GM12878 (cell line): ENCODE results near the gene HTR1D. TPM values are rescaled to one million over a fixed set of nuclear protein-coding genes. Genes with fewer than 3 reads are reported as not detected.

Source experiments
- ATAC-seq: fragments of 200-7000 bp; cut with Tn5 transposase; 3 replicates; pipeline ENCODE4 v1.9.1; 2020; ENCODE audit warnings: mild to moderate bottlenecking, moderate library complexity
- BruUV-seq: library from RNA; stranded (reverse); fragments of 400-500 nt; replicated peaks from 2 replicates; lab custom pipeline; 2021; lab: Mats Ljungman, UMichigan
- CTCF ChIA-PET: fragments of 300-600 bp; sonication (Branson Sonifier 250); formaldehyde crosslinking; extraction: SDS; loops from one replicate; lab custom pipeline; 2021; ENCODE audit warnings: inconsistent platforms; lab: Yijun Ruan, JAX
- POLR2A ChIA-PET: fragments of 350-600 bp; formaldehyde crosslinking; extraction: SDS; loops from one replicate; lab custom pipeline; 2021; ENCODE audit warnings: inconsistent platforms; lab: Charles Lee
- RAD21 ChIA-PET: fragments of 300-600 bp; sonication (Branson Sonifier 250); formaldehyde crosslinking; loops from one replicate; lab custom pipeline; 2023; ENCODE audit warnings: antibody characterized with exemption; ENCODE audit not compliant: unreplicated experiment; lab: Charles Lee
- SMC1A ChIA-PET: fragments of 300-600 bp; sonication (Branson Sonifier 250); formaldehyde crosslinking; loops from one replicate; lab custom pipeline; 2023; ENCODE audit not compliant: unreplicated experiment, uncharacterized antibody; lab: Charles Lee
- DNase-seq: peaks from one replicate; pipeline ENCODE4 v3.0.0-alpha.2; 2011; ENCODE audit warnings: low read depth, low spot score
- FAIRE-seq: peaks from 3 replicates; lab custom pipeline; 2011; peaks lifted over from hg19 to GRCh38; lab: Jason Lieb, UNC
- H2AFZ ChIP-seq: 2 replicates; pipeline ENCODE4 v1.6.0; 2011; ENCODE audit warnings: low read depth, low read length, control low read depth; ENCODE audit not compliant: control insufficient read depth
- H3K27ac ChIP-seq: 2 replicates; pipeline ENCODE4 v1.5.1; 2011; ENCODE audit warnings: control low read depth; ENCODE audit not compliant: control insufficient read depth, insufficient read depth
- H3K27me3 ChIP-seq, 2 experiments: replicated peaks in 1 of 2; 2 replicates each; pipeline versions ENCODE4 v1.6.0 to v1.6.1; 2011; ENCODE audit warnings: low read length in 1 of 2; ENCODE audit not compliant: control insufficient read depth in 2 of 2, insufficient read depth in 2 of 2
- H3K36me3 ChIP-seq, 2 experiments: 2 replicates each; pipeline ENCODE4 v1.5.1; 2011; ENCODE audit warnings: low read length in 1 of 2; ENCODE audit not compliant: control insufficient read depth in 2 of 2, insufficient read depth in 2 of 2
- H3K4me1 ChIP-seq: 2 replicates; pipeline ENCODE4 v1.6.1; 2011; ENCODE audit warnings: mild to moderate bottlenecking, low read length, moderate library complexity, mixed read lengths; ENCODE audit not compliant: control insufficient read depth, insufficient read depth
- H3K4me2 ChIP-seq: 2 replicates; pipeline ENCODE4 v1.6.0; 2011; ENCODE audit warnings: control low read depth; ENCODE audit not compliant: control insufficient read depth, insufficient read depth
- H3K4me3 ChIP-seq: fragments of 200-600 bp; sonication (generic); 2 replicates; pipeline ENCODE4 v1.5.1; 2016
- H3K79me2 ChIP-seq: 2 replicates; pipeline ENCODE4 v1.6.0; 2011; ENCODE audit warnings: low read length; ENCODE audit not compliant: control insufficient read depth, insufficient read depth
- H3K9ac ChIP-seq: 2 replicates; pipeline ENCODE4 v1.8.0; 2011; ENCODE audit warnings: low read length, control low read depth, mixed read lengths; ENCODE audit not compliant: control insufficient read depth, insufficient read depth
- H3K9me3 ChIP-seq: replicated peaks from 3 replicates; pipeline ENCODE4 v1.5.1; 2011; ENCODE audit warnings: mild to moderate bottlenecking, low read length; ENCODE audit not compliant: control insufficient read depth, insufficient read depth
- H4K20me1 ChIP-seq: 2 replicates; pipeline ENCODE4 v1.6.0; 2011; ENCODE audit not compliant: control insufficient read depth, insufficient read depth
- CEBPB ChIP-seq, 2 experiments: fragments of 150-350 bp in 1 of 2; IDR thresholded peaks; 2 replicates each; pipeline ENCODE4 v1.6.1; 2012 to 2014; ENCODE audit warnings: low read depth in 2 of 2, low read length in 2 of 2, borderline replicate concordance in 1 of 2, inconsistent platforms in 1 of 2
- RBBP5 ChIP-seq: fragments of 200-600 bp; sonication (generic); conservative IDR thresholded peaks from 2 replicates; pipeline ENCODE4 v1.6.1; 2016
- SUZ12 ChIP-seq: fragments of 200-600 bp; sonication (generic); IDR thresholded peaks from one replicate; pipeline ENCODE4 v1.6.1; 2018; ENCODE audit warnings: antibody characterized with exemption, mild to moderate bottlenecking; ENCODE audit not compliant: unreplicated experiment
- ZNF622 ChIP-seq: fragments of 450-650 bp; IDR thresholded peaks from 2 replicates; pipeline ENCODE4 v1.6.1; 2017; ENCODE audit warnings: mild to moderate bottlenecking, inconsistent platforms
- WGBS: methylation state at CpG from one replicate; pipeline ENCODE4 v1.1.6; 2016; ENCODE audit warnings: low lambda C conversion rate; ENCODE audit not compliant: insufficient replicate concordance, insufficient coverage; ENCODE audit errors: missing lambda C conversion rate; 5-methylcytosine and 5-hydroxymethylcytosine counted together
- in situ Hi-C: fragments of 300-500 bp; cut with MboI; formaldehyde crosslinking; loops from 9 replicates; pipeline ENCODE4 v1.14.3; 2018; ENCODE audit warnings: mixed read lengths
- intact Hi-C: fragments of 100-400 bp; cut with micrococcal nuclease; formaldehyde crosslinking; loops from one replicate; pipeline ENCODE4 v1.14.2; 2022; ENCODE audit not compliant: unreplicated experiment
- polyA plus RNA-seq, 11 experiments: library from polyadenylated mRNA; depleted of rRNA in 4 of 11; unstranded in 6 of 11; stranded (reverse) in 5 of 11; fragments of >200 nt; fragmentation: Nextera tagmentation in 4 of 11; fragmentation: Illumina TruSeq in 1 of 11; extraction: Ambion mirVana in 4 of 11; extraction: Trizol in 1 of 11; gene quantifications; 1 replicate in 1 of 11; 2 replicates in 10 of 11; pipeline versions ENCODE4 v1.2.1 to v1.2.3, GENCODE V29; 2011 to 2016; ENCODE audit warnings: inconsistent platforms in 2 of 11, missing spikeins in 2 of 11, low read depth in 1 of 11
- total RNA-seq, 4 experiments: library from RNA; depleted of rRNA in 3 of 4; stranded (reverse); fragments of >200 nt in 3 of 4; fragmentation: Illumina TruSeq in 1 of 4; extraction: Trizol in 1 of 4; gene quantifications; 2 replicates each; pipeline versions ENCODE4 v1.2.1 to v1.2.3, GENCODE V29; 2013 to 2021
- TF ChIP-seq, protein P1 (sequence below): fragments of 450-650 bp; formaldehyde crosslinking; IDR thresholded peaks from 2 replicates; pipeline ENCODE4 v1.5.0; 2022; ENCODE audit warnings: mild to moderate bottlenecking, missing genetic modification characterization

HTR1D gene
- total and polyA plus RNA-seq, 10 of the 15 experiments (the other 5 are each of a cell fraction or from before 2014, with no cell fraction given): 0.07 TPM; not detected in 9

DNA sequence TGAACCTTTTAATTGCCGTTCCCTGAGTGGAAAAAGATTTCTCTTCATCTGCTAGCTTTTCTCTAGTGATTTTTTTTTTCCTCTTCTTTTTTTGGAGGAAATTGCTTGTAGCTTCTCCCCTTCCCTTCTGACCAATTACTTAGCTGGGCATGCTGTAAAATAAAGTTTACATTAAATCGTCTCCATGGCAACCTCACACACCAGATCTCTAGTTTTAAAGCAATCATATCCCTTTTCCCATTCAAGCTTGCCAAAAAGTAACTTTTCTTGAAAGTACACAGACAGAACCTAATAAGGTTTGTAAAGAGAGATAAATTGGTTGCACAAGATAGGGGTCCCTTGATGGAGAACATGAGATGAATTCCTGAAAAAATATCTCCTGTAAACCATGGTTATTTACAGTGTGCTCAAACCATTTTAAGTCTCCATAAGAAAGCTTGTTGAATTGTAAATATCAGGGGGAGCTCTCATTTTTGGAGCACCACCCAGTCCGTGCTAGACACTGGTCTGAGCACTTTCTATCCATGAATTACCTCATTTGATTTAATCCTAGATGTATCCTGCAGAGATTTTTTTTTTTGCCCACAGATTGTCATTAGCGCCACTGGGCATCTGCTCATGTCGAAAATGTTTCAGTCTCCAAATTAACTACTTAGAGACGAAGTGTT is 32.6 kb upstream of the HTR1D start:
- DNase-seq (no peak), ATAC-seq (no peak), FAIRE-seq (no peak)
- ChIA-PET RAD21 (interaction anchor here (1.2 kb wide), 1 partner anchor 65 kb away, joined by 3 read pairs; no protein-coding TSS in a partner anchor), SMC1A (interaction anchor here (1.0 to 1.6 kb wide), 2 partner anchors 13 to 66 kb away, joined by 3 to 4 read pairs; no protein-coding TSS in a partner anchor), CTCF (interaction anchor here (0.6 to 1.4 kb wide), 2 partner anchors 63 to 68 kb away, joined by 3 to 5 read pairs; no protein-coding TSS in a partner anchor), POLR2A (interaction anchor here (0.7 kb wide), 1 partner anchor 19 kb away, joined by 3 read pairs; no protein-coding TSS in a partner anchor)
- no peaks in the 10 kb centered on the region for H3K27me3 ChIP-seq
- intact Hi-C loops (no loop called here), in situ Hi-C loops (no loop called here)
- H3K4me3 ChIP-seq: no peak overlapping the region
- H2AFZ ChIP-seq: no peak overlapping the region
- H3K36me3 ChIP-seq: no peaks in the 10 kb centered on the region
- no peaks in the 10 kb centered on the region for H3K9me3 ChIP-seq
- no TSS peak for BruUV-seq
- peaks cover 4% of the 10 kb centered on the region; the same call in 1 of the 2 replicates for H3K4me1 ChIP-seq
- H3K27ac ChIP-seq: no peak overlapping the region
- no peak overlapping the region for H3K4me2 ChIP-seq
- 54% methylated on average over 6 of the region's 6 CpGs for WGBS
- H3K79me2 ChIP-seq: no peaks in the 10 kb centered on the region
- H4K20me1 ChIP-seq: no peaks in the 10 kb centered on the region
- TF ChIP-seq, protein P1, sequence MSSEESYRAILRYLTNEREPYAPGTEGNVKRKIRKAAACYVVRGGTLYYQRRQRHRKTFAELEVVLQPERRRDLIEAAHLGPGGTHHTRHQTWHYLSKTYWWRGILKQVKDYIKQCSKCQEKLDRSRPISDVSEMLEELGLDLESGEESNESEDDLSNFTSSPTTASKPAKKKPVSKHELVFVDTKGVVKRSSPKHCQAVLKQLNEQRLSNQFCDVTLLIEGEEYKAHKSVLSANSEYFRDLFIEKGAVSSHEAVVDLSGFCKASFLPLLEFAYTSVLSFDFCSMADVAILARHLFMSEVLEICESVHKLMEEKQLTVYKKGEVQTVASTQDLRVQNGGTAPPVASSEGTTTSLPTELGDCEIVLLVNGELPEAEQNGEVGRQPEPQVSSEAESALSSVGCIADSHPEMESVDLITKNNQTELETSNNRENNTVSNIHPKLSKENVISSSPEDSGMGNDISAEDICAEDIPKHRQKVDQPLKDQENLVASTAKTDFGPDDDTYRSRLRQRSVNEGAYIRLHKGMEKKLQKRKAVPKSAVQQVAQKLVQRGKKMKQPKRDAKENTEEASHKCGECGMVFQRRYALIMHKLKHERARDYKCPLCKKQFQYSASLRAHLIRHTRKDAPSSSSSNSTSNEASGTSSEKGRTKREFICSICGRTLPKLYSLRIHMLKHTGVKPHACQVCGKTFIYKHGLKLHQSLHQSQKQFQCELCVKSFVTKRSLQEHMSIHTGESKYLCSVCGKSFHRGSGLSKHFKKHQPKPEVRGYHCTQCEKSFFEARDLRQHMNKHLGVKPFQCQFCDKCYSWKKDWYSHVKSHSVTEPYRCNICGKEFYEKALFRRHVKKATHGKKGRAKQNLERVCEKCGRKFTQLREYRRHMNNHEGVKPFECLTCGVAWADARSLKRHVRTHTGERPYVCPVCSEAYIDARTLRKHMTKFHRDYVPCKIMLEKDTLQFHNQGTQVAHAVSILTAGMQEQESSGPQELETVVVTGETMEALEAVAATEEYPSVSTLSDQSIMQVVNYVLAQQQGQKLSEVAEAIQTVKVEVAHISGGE (CRISPR knock-in tag): no peak
- no peak for TF ChIP-seq CEBPB (IDR thresholded peaks at IDR 0.05; ENCODE audit: borderline replicate concordance in 1 of 2, low read depth in 2 of 2, low read length in 2 of 2)
- TF ChIP-seq ZNF622: no peak
- TF ChIP-seq SUZ12: no peak
- TF ChIP-seq RBBP5: no peak
- no peak overlapping the region for H3K9ac ChIP-seq
